HG03097 (cell line): ENCODE data around the gene GP1BB.

ENCODE experiments used
- ATAC-seq: cut with Tn5 transposase; IDR thresholded peaks from one replicate; pipeline ENCODE4 v1.9.1; 2021; ENCODE audit not compliant: unreplicated experiment, low FRiP score

GP1BB gene

DNA sequence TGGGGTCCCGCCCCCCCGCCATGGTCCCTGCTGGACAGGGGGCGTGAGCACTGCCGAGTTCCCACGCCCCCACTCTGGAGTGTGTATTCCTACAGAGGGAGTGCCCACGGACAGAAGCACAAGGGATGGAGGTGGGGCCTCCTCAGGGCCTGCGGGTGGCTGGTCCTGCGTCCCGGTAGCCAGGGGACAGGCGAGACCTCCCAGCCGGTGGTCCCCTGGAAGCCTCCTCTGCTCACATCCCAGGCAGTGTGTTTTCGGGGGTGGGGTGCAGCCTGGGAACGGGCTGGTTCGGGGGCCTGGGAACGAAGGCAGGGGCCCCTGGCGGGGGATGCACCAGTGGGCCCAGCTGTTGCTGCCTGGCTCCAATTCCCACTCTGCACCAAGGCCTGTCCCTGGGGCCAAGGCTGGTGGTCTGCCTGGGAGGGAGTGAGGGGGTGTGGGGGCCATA, 16.1 kb downstream of the GP1BB start:
- ATAC-seq, result no peak

DNA sequence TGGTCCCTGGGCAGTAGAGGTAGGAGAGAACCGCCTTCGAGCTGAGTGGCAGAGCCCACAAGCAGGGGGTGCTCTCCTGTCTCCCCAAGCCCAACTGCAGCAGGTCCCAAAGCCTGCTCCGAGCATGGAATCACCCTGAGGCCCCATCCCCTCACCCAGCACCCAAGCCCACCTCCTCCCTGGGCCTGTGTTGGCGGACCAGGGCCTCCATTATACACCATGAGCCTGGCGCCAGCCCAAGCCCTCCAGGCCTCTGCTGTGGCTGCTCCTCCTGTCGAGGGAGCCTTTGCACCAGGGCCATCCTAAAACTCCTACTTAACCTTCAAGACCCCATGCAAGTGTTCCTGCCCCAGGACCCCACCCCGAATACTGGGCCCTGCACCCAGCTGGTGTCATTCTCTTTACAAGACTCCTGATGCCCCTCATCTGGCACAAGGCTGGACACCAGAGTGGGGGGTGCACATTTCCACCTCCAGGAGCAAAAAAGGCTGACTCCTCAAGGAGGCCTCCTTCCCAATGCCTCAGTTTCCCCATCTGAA, 16.6 kb downstream of the GP1BB start:
- ATAC-seq, result no peak

DNA sequence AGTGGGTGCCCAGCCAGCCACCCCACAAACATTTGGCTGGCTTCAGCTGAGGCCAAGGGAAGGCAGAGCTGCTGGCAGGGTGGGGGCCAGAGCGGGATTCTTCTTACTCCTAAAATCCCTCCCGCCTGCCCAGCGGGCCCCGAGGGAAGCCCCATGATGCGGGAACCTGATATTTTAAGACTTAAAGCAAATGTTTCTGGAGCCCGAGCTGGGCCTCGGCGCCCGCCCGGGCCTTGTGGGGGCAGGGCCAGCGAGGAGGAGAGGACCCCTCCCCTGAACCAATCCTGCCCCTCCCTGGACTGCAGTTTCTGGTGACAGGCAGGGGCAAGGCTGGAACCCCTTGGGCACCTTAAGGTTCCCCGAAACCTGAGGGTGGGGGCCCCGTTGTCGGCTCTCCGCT, 17.2 kb downstream of the GP1BB start:
- ATAC-seq, result no peak

DNA sequence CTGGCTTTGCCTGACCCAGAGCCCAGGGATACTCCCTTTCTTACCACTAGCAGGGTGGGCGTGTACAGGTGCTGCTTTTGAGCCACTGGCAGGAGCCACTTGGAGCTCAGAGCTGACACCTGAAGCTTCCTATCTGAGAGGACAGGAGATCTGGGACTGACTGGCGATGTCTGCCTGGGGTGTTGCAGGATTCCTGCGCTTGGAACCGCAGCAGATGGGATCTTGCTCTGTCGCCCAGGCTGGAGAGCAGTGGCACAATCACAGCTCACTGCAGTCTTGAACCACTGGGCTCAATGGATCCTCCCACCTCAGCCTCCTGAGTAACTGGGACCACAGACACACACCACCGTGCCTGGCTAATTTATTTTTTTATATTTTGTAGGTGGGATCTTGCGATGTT, 17.7 kb downstream of the GP1BB start:
- ATAC-seq, result no peak

DNA sequence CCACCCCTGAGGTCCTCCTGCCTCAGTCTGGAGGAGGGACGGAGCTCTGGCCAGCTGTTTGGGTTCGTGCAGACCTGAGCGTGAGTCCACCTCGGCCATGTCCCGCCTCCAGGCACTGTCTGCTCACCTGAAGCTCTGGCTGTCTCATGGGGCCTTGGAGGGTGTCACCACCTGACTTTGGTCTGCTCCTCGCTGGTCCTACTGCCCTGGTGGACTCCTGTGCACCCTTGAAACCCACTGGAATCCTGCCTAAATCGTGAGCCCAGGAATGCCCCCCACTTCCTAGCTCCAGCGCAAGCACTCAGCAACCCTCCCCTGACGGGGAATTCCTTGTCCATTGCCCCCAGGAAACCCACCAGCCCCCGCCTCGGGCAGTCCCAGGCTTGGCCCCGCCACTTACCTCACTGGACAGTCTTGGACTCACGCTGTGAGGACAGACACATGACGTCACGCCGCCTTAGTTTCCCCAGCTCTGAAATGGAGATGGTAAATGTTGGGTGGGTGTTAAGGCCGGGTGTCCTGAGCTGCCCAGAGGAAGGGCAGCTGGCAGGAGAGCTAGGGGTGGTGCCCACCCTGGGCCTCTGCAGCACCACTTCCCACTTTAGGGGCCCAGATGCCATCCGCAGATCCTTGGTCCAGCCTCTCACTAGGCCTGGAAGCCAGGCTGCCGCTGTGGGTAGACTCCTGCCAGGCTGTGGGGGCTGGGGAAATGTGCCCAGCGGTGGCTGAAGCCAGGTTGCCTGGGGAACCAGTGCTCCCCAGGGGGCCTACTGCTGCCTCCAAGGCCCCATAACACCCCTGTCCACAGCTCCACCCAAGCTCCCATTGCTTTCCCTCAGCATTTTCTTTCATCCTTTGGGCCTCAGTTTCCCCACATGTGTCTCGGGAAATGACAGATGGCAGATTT, 19.1 kb downstream of the GP1BB start:
- ATAC-seq, result no peak

DNA sequence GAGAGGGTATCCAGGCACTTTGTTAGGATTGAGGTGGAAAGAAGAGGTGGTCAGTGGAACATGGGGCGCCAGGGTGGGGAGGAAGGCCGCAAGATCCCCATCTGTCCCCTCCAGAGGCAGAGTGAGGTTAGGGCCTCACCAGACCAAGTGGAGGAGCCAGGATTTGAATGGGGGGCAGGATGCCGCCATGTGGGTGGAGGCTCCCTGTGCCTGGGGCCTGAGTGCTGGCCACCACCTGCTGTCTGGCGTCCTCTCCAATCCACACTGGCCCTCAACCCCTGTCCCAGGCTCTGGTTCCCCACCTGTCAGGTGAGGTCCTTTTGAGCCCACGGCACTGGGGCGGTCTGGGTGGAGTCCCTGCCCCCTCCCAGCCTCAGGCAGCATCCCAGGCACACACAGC, 19.7 kb downstream of the GP1BB start:
- no peak for ATAC-seq

DNA sequence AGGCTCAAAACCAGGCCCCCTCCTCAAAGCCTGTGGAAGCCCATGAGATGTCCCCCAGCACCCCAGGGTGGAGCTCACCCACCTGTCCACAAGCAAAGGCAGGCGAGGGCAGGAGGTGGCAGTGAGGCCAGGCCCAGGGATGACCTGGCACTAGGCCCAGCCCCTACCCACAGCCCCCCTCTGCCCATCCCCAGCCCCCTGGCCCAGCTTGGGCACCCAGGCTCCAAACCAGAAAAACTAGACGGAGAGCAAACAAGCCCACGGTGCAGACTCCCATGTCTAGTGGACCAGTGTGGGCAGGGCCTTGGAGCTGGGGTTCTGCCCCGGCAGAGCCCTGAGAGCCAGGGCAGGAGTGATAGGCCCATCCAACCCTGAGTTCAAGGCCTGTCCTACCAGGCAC, 20.3 kb downstream of the GP1BB start:
- ATAC-seq, result no peak

DNA sequence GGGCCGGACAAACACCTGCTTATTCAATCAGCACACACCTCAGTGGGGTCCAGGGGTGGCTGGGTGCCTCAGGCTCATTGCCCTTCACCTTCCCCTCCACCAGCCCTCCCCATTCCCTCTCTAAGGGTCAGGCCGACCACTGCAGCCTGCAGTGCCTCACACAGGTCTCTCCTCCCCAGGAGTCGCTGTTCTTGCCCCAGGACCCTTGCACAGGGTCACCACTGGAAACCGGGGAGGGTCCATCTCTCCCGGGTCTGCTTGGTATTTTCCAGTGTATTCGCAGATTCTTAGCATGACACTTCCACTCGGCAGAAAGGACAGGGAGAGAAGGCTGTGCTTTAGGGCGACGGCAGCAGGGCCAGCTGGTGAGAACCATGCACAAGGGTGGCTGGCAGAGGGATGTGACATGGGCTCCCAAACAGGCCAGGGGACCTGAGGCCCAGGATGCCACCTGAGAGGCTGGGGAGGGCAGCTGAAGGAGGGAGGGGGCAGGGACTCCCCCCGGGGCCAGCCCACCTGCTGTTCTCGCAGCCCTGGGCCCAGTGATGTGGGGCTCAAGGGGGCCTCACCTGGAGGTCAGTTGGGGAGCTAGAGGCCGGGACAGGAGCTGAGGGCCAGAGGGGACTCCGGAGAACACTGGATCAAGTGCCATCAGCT, 21.1 kb downstream of the GP1BB start:
- no peak for ATAC-seq

DNA sequence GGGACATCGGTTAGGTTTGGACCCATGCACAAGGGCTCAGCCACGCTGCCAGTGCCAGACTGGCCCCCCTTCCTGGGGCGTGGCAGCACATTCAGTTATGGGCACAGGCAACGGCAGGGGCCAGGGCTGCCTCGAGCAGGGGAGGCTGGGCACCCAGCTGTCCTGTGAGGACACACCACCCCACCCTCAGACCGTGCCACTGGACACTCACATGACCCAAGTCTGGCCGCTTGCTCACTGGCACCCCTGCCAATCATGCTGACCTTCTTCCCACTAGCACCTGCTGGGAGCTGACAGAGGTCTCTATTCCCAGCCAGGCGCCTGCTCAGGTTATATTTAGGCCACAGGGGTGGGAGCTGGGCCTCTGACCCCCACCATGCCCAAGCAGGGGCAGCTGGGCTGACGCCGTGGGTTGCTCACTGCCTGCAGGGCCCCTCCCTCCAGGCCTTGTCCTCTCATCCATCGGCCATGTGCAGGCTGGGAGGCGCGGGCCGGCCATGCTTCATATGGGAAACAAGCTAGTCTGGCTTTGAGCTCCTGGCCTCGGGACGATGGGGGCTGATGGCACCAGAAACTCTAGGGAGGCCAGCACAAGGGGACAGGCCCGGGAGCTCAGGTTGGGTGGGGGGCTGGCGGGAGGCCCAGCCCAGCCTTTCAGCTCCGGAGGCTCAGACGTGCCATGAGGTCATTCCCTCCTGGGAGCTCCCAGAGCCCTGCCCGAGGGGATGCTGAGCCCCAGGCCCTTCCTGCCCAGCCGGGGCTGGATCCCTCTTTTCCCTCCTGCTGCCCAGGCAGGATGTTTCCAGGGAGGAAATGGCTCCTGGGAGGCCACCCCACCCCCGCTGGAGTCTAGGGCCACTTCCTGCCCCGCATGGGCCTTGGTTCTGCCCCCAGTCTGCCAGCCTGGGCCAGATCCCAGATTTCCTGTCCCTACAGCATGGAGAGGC, 22.1 kb downstream of the GP1BB start:
- no peak for ATAC-seq

DNA sequence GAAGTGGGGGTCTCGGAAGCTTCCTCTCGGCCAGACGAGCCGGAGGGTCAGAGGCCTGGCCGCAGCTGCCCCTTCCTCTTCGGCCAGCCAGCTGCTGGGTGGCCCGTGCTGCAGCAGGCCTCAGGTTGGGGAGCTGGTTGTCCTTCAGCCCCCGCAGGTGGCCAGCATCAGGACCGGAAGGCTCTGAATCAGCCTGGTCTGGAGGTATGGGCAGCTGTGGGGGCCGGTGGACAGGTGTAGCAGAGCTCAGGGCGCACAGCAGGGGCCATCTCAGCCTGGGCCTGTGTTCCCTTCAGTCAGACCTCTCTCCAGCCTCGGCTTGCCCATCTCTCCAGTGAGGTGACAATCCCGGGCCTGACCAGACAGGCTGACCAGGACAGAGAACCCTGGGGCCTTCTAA, 23.4 kb downstream of the GP1BB start:
- no peak for ATAC-seq

DNA sequence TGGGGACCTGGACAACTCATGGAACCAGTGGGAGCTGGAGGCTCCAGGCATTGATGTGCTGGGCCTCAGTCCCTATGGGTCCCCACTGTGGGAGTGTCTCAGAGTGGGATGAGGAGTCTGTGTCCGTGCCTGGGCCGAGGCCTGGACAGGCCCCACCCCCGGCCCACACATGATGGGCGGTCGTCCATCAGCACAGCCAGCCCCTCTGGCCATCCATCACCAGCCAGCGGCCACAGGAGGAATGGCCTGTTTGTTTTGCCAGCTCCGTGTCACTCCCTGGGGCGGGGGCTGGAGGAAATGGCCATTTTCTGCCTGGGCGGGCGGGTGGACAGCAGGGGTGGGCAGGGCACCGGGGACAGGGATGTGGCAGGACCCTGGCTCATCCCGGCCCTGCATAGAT, 24.2 kb downstream of the GP1BB start:
- no peak for ATAC-seq

DNA sequence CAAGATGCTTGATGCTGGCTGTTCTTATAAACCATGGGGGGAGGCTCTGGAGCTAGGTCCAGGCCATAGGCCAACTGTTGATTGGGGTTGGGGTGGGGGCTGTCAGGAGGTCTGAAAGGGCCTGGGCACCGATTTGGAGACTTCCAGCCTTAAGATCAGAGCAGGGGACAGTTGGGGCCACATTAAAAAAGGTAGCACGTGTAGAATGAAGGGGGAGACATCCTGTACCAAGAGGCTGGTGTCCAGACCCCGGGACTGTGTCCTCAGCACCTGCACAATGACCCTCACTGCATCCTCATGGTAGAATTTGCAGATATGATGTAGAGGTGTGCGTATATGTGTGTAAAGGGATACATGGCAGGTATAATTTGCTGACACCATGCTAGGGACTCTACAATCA, 24.8 kb downstream of the GP1BB start:
- ATAC-seq, result no peak

DNA sequence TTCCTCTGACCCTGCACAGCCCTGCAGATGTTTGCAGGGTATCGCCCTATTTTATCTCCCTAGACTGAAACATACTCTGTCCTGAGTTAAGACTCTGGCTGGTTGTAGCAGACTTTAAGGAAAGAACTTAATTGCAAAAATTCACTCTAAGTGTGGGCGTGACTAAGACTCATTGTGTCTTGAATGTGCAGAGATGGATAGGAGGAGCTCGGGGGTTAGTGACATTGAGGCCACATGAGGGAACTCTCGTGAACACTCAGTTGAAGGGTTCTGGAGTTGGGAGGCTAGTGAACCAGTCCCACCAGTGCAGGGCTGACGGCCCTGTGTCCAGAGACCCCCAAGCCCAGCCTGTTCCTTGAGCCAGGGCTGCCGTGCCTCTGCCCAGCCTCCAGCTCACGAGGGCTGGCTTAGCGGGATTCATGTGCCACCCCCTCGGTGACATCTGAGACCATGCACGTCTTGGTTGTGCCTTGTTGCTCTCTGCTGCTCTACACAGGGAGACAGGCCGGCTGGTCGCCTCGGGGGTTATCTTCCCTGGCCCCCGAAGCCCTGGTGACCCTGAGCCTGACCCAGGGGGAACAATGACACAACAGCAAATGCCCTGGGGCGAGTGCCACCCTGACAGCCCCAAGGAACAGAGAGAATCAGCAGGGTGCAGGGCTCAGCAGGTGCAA, 25.8 kb downstream of the GP1BB start:
- no peak for ATAC-seq

DNA sequence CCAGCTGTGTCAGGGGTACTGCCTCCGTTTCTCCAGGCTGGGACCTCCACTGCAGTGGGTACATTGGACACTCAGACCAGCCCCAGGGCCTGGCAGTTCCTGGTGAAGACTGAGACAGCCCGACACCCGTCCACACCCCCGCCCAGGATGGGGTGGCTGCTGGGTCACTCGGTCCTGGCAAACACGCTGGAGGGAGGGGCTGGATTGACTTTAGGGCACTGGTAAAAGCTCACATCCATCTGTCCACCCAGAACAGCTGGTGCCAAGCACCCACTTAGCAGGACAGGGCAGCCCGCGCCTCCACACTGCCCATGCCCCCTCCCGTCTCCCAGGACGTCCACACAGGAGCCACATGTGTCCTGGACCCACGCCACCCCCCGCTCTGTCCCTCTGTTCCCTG, 26.5 kb downstream of the GP1BB start:
- ATAC-seq, result no peak

DNA sequence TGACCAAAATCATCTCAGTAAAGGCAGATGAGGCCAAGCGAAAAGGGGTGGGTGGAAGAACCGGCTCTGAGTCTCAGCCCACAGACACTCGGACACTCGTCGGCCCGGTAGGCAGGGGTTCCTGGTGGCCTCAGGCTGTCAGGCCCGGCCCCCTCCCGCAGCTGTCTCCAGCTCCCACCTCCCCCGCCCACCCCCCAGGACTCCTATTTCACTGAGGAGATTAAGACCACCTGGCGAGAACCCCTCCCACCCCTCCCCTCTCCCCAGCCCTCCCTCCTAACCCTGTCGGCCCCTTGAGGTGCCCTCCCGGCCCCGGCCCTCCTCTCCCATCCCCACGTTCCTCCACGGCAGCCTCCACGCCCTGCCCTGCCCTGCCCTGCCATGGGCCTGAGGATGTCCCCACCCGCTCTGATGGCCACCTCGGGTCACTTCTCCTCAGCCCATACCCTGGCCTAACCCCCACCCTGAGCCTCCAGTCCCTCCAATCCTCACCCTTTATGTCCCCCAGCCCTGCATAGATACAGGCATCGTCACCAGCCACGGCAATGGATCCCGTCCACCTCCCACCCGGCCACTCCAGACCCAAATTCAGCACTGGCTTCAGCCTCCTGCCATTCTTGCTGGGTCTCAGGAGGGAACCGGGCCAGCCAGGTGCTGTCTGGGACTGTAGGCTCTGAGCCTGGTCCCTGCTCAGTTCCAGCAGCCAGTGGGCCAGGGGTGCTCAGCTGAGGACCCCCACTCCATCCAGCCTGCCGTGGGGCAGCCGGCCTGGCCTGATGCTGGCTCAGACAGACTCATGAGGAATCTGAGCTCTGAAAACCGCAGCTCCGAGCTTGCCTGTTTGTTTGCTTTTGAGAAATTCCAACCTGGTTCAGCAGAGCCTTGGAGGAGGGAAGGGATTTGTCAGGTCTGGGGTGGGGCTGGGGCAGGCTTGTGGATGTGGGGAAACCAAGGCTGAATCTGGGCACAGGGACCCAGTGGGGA, 27.5 kb downstream of the GP1BB start:
- no peak for ATAC-seq

DNA sequence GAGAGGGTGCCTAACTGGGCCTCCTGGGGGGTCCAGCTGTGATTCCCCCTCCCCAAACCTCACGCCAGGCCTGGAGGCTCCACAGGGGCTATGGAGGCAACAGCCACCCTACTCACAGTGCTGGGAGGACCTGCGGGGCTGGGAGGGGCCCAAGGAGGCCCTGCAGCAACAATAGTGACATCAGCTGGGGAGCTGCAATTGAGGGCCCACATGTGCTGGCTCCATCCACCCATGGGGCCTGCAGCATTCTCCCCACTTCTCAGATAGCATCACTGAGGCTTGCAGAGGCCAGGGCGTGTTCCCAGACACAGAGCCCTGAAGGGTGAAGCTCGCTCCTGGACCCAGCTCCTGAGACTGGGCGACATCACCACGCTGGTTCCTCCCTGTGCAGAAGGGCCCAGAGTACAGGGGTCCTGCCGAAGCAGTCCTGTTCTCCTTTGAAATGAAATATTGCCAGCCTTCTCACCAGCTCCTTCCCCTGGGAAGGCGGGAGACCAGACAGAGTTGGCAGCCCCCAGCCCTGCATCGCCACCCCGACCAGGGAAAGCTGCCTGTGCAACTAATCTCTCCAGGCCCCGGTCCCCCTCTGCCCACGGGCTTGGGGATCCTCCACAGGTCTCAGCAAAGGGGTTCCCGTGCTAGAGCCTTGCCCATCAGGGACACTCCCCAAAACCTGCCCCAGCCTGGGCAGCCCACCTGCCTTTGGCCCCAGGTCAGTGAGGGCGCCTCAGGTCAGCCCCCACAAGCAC, 28.3 kb downstream of the GP1BB start:
- no peak for ATAC-seq

DNA sequence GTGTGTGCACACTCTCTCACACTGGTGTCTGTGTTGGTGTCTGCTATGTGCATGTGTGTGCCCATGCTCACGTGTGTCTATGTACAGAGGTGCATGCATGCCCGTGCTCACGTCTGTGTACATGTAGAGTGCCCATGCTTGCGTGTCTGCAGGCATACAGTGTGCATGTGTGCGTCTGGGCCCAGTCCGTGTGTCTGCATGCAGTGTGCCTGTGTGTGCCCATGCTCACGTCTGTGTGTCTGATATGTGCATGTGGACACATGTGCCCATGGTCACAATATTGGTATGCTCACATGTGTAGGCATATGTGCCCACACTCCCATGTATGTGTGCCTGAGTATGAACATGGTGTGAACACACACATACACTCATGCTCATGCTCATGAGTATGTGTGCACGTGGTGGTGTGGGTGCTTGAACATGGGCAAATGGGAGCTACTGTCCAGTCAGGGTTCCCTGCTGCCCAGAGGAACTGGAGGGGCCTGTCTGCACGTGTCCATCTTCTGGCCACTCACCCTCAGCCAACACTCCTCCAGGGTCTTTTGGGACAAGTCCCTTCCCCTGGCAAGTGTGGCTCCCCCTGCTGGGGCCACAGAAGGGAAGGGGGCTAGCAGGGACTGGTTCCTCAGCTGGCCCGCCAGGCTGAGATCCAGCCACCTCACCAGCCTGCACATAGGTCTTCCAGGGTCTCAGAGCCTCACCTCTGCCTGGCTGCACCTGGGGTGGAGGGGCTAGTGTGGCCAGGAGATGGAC, 29.9 kb downstream of the GP1BB start:
- ATAC-seq, result no peak
